Natural killer cell (primary cell): Measurements from ENCODE around the gene OR5B2. TPM values are rescaled to one million over a fixed set of nuclear protein-coding genes. Genes with fewer than 3 reads are reported as not detected.

Source experiments
- total RNA-seq, 4 donors: library from RNA; stranded (reverse); fragments of 120-200 nt in 1 of 4; gene quantifications; one replicate each; pipeline versions ENCODE4 v1.2.3 to v1.2.4, GENCODE V29; 2013 to 2022

Gene OR5B2
- total RNA-seq, 3 donors from 2014 or later (not counting 1 experiment from before 2014, with no cell fraction given) = not detected

Other genes with a start within 250 kb of the OR5B2 start
- not detected for gene OR9Q2, start 239.1 kb downstream of the OR5B2 start, total RNA-seq
- not detected for gene OR1S2, start 224.0 kb downstream of the OR5B2 start, total RNA-seq
- not detected for gene OR1S1, start 215.4 kb downstream of the OR5B2 start, total RNA-seq
- gene OR10Q1, start 199.2 kb downstream of the OR5B2 start, total RNA-seq = not detected
- not detected for gene OR10W1, start 159.9 kb downstream of the OR5B2 start, total RNA-seq
- not detected for gene OR5B17, start 69.1 kb downstream of the OR5B2 start, total RNA-seq
- not detected for gene OR5B3, start 21.2 kb downstream of the OR5B2 start, total RNA-seq
- not detected for gene OR5B12, start 14.1 kb upstream of the OR5B2 start, total RNA-seq
- under 1 TPM in 2 of 3 donors, not detected in 1; 0.28 to 0.55 TPM for gene OR5B21, start 80.0 kb upstream of the OR5B2 start, total RNA-seq
- 100 to 1,000 TPM in 1 of 3 donors, 10 to 100 TPM in 2; 81.0 to 123 (median 92.5) TPM for gene LPXN, start 147.7 kb upstream of the OR5B2 start, total RNA-seq
- 10 to 100 TPM; 54.8 to 61.8 (median 57.8) TPM for gene ZFP91, start 150.9 kb upstream of the OR5B2 start, total RNA-seq
- 1 to 10 TPM; 3.6 to 5.5 (median 4.9) TPM for gene CNTF, start 194.5 kb upstream of the OR5B2 start, total RNA-seq